ENCODE measurements around the gene ROPN1. TPM values are rescaled to one million over a fixed set of nuclear protein-coding genes. Genes with fewer than 3 reads are reported as not detected.
A peak's percentile ranks its signal among the peaks of the same experiment; 100 is the strongest.

ROPN1 gene
- polyA plus RNA-seq, 6 donors from 2014 or later, result not detected

DNA sequence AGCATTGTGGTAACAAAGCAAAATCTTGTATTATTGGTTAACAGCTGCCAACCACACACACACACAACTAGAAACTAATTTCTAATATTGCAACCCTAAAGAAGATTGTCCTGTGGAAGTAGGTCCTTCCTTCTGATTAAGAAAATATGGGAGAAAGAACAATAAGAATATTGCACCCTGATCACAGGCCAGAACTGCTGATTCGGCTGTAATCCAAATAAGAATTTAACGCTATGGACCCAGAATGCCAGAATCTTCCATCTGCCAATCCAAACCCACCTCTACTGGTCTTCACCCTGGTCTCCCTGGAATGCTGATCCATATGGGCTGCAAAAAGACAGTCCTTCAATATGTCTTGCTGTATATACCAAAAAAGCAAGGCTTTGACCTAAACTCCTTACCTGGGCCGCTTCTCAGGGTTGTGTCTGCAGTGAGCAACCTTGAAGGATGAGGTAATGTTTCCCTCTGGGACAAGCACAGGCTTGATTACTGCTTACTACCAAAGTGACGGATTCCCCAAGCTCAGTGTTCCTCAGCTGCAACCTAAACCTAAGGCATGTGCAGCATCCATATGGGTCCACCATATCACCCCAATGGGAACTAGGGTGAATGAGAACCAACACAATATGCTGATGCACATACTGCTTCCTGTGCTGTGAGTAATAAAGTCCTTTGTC is 38.9 kb downstream of the ROPN1 start:
- Mint-ChIP-seq H3K4me3 (no peak overlapping the region), H3K9me3 (no peaks in the 10 kb centered on the region), H3K4me1 (peaks cover 4 to 6% (median 5%) of the 10 kb centered on the region in 3 donors), H3K27ac (no peak overlapping the region), H3K27me3 (no peaks in the 10 kb centered on the region), H3K36me3 (peaks cover 5 to 7% of the 10 kb centered on the region in 2 donors)
- DNase-seq, result no peak
- no peak for ATAC-seq (ENCODE audit: low read depth in 2 of 2)

DNA sequence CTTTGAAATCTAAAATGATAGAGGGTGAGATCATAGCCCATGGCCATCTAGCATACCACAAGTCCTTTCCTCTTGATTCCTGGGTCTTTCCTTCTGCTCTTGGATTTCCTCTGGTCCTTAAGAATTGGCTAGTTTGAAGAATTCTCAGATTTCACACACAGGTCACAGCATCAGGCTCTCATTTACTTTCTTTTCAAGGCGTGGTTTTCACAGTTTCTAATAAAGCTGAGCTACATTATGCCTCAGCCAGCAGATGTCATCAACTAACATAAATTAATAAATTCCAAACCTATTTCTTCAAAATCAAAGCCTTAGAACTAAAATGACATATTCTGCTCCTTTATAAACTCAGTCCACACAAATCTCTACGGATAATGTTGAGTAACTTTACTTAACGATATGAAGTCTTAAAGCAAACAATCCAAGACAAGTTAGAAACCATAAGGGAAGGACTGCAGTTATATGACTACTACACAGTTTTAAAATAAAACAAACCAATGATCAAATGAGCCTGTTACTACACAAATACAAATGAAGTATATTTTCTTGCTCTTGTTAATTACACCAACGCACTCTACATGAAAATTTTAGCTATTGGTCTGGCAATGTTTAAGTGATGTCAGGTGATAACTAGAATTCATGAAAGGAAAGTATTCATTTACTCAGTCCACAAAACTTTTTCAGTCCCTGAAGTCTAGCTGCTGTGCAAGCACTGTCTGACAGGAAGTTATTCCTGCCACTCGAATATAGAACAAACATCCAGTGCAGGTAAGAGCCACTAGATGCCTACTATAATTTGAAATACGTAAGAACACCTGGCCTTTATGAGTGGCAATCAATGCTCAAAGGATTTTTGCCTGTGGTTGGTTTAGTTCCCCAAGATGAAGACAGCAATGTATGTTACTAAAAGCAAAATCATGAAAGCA is 40.1 kb downstream of the ROPN1 start:
- Mint-ChIP-seq H3K36me3 (peaks cover 7 to 8% of the 10 kb centered on the region in 2 donors), H3K4me3 (no peak overlapping the region), H3K27ac (no peak overlapping the region), H3K4me1 (peaks cover 4 to 6% (median 5%) of the 10 kb centered on the region in 3 donors), H3K27me3 (no peaks in the 10 kb centered on the region), H3K9me3 (no peaks in the 10 kb centered on the region)
- DNase-seq (no peak), ATAC-seq (ENCODE audit: low read depth in 2 of 2) (no peak)

DNA sequence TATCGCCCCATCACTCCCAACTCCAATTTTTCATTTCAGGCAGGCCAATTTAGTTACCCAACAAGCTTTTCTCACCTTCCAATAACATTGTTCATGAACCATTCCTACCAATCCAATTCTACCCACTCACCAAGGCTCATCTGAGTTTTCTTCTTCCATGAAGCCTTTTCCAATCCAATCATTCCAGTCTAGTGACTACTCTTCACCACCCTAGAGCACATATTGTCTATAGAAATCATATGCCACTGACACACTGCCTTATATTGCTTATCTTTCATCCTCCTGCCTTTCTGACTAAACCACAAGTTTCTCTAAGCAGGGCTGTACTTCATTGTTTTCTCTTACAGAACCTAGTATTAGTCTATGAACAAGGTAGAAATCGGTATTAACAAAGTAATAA is 42.3 kb downstream of the ROPN1 start:
- no peaks in the 10 kb centered on the region for H3K9me3 Mint-ChIP-seq
- no peak overlapping the region for H3K27ac Mint-ChIP-seq
- no peak for ATAC-seq (ENCODE audit: low read depth in 2 of 2)
- no peaks in the 10 kb centered on the region for H3K27me3 Mint-ChIP-seq
- peaks cover 4 to 6% (median 5%) of the 10 kb centered on the region in 3 donors for H3K4me1 Mint-ChIP-seq
- DNase-seq, result no peak
- peaks cover 9 to 15% of the 10 kb centered on the region in 2 donors for H3K36me3 Mint-ChIP-seq
- H3K4me3 Mint-ChIP-seq, result no peak overlapping the region

DNA sequence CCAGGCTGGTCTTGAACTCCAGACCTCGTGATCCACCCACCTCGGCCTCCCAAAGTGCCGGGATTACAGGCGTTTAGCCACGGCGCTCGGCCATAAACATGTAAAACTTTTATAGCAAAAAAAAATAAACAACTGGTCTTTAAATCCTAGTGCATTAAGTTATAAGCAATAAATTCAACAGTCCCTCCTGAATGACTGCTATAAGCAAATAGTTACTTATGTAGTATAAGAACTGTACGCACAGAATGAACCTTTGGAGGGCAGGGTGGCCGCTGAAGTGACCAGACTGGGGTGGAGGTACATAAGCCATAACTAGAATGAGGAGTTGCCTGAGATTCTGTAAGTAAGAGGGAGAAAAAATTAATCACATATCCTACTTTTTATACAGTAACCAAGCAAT is 43.5 kb downstream of the ROPN1 start:
- Mint-ChIP-seq H3K4me3 (no peak overlapping the region), H3K36me3 (peaks cover 20% of the 10 kb centered on the region in 2 donors), H3K4me1 (no peaks in the 10 kb centered on the region), H3K9me3 (no peaks in the 10 kb centered on the region), H3K27ac (peak overlapping the region in 1 of 6 donors; percentile 47), H3K27me3 (no peaks in the 10 kb centered on the region)
- ATAC-seq (ENCODE audit: low read depth in 2 of 2) (no peak), DNase-seq (no peak)

DNA sequence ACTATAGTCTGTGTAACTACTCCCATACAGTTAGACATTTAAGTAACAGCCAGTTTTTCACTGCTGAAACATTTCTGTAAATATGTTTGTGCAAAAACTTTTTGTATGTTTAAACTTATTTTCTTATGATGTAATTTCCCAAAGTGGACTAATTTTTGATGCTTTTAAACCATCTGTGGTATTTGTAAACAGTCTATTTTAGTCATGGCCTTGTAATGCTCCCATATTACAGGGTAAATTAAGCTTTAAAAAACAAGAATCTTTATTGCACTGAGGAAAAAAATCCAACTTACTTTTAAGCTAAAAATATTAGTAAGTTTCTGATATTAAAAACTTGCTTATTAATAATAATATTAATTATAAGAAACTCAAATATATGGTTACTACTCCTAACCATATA is 44.4 kb downstream of the ROPN1 start:
- no peak for DNase-seq
- no peak overlapping the region for H3K27ac Mint-ChIP-seq
- H3K9me3 Mint-ChIP-seq, result no peaks in the 10 kb centered on the region
- H3K4me1 Mint-ChIP-seq, result no peaks in the 10 kb centered on the region
- peaks cover 20 to 24% of the 10 kb centered on the region in 2 donors for H3K36me3 Mint-ChIP-seq
- H3K4me3 Mint-ChIP-seq, result no peak overlapping the region
- no peak for ATAC-seq (ENCODE audit: low read depth in 2 of 2)
- no peaks in the 10 kb centered on the region for H3K27me3 Mint-ChIP-seq

DNA sequence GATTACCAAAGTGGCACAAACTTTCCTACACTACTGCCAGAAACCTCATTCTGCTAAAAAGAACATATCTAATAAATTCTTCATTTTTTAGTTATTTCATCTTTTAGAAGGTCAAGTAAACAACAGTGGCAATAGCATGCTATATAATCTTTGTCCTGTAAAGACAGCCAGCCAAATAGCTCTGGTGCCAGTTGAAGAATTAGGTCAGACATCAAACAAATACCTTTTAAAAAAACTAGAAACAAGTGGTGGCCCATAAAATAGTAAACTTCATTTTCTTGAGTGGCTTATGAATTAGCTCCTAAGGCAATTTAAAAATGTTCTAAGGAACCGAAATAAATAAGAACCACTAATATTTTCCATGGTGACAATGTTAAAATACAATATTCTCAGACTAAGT is 50.4 kb downstream of the ROPN1 start:
- H3K27me3 Mint-ChIP-seq, result no peaks in the 10 kb centered on the region
- no peaks in the 10 kb centered on the region for H3K9me3 Mint-ChIP-seq
- no peak overlapping the region for H3K27ac Mint-ChIP-seq
- H3K4me1 Mint-ChIP-seq, result no peaks in the 10 kb centered on the region
- peaks cover 16 to 17% of the 10 kb centered on the region in 2 donors for H3K36me3 Mint-ChIP-seq
- no peak overlapping the region for H3K4me3 Mint-ChIP-seq
- no peak for DNase-seq
- ATAC-seq (ENCODE audit: low read depth in 2 of 2), result no peak

DNA sequence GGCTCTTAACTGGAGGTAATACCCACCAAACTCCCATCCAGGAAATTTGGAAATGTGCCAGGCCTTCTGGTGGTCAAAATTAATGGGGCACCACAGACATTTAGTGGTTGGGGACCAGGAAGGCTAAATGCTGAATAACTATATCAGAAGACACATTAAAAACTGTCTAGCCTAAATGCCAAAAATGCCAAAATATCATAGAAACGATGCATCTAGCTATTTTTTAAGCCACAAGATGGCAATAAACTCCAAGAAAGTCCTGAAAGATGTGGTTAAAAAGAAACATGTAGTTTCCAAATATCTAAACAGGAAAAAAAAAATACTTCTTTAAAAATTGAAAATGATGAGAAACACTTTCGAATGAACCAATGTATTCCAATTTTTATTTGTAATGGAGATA is 50.8 kb downstream of the ROPN1 start:
- DNase-seq (no peak), ATAC-seq (ENCODE audit: low read depth in 2 of 2) (no peak)
- Mint-ChIP-seq H3K27me3 (no peaks in the 10 kb centered on the region), H3K36me3 (peaks cover 15 to 16% of the 10 kb centered on the region in 2 donors), H3K27ac (no peak overlapping the region), H3K4me1 (no peaks in the 10 kb centered on the region), H3K9me3 (no peaks in the 10 kb centered on the region), H3K4me3 (no peak overlapping the region)

DNA sequence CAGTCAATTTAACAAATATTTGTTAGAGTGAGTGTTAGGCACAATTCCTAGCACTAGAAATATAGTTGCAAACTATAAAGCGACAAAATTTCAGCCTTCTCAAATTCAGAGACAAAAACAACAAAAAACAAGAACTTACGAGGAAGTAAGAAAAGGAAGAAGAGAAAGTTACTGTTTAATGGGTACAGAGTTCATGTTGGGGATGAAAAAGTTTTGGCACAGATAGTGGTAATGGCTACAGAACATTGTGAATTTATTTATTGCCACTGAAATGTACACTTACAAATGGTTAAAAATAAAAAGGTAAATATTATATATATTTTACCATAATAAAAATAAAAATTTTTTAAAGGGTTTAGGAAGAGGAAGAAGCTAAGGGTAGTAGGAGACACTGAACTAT is 52.2 kb downstream of the ROPN1 start:
- no peaks in the 10 kb centered on the region for H3K27me3 Mint-ChIP-seq
- H3K4me3 Mint-ChIP-seq, result no peak overlapping the region
- ATAC-seq (ENCODE audit: low read depth in 2 of 2) (no peak), DNase-seq (no peak)
- no peaks in the 10 kb centered on the region for H3K9me3 Mint-ChIP-seq
- H3K36me3 Mint-ChIP-seq, result peaks cover 13 to 16% of the 10 kb centered on the region in 2 donors
- H3K27ac Mint-ChIP-seq, result peak overlapping the region in 1 of 6 donors; percentile 10
- no peaks in the 10 kb centered on the region for H3K4me1 Mint-ChIP-seq

DNA sequence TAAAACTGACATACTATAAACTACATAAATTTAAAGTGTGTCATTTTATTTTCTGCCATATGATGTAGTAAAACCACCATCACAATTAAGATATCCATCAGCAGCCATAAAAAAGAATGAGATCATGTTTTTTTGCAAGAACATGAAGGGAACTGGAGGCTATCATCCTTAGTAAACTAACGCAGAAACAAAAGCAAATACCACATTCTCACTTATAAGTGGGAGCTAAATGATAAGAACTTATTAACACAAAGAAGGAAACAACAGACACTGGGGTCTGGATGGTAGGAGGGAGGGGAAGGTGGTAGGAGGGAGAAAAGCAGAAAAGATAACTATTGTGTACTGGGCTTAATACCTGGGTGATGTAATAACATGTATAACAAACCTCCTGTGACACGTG is 55.5 kb downstream of the ROPN1 start:
- no peaks in the 10 kb centered on the region for H3K27me3 Mint-ChIP-seq
- DNase-seq, result no peak
- no peaks in the 10 kb centered on the region for H3K4me1 Mint-ChIP-seq
- ATAC-seq (ENCODE audit: low read depth in 2 of 2), result no peak
- no peaks in the 10 kb centered on the region for H3K9me3 Mint-ChIP-seq
- H3K27ac Mint-ChIP-seq, result peak overlapping the region in 1 of 6 donors; percentile 10
- H3K36me3 Mint-ChIP-seq, result peaks cover 13 to 15% of the 10 kb centered on the region in 2 donors
- no peak overlapping the region for H3K4me3 Mint-ChIP-seq

DNA sequence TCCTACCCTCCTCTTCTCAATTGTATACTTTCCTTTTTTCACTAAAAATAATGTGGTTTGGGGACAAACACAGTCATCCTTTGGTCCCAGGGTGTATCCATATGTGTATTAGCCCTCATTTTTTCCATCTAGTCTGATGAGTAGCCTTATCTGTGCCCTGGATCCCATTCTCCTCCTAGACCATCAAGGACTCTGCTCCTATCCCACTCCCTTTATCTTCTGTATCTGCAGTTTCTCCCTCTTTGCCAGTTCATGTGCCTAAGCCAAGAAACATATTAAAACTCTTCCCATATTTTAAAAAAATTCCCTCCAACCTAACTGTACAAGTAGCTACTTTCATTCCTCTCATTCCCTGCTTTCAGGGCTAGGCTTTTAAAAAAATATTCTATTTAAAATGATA is 56.1 kb downstream of the ROPN1 start:
- Mint-ChIP-seq H3K9me3 (no peaks in the 10 kb centered on the region), H3K36me3 (peaks cover 12 to 17% of the 10 kb centered on the region in 2 donors), H3K4me3 (no peak overlapping the region)

DNA sequence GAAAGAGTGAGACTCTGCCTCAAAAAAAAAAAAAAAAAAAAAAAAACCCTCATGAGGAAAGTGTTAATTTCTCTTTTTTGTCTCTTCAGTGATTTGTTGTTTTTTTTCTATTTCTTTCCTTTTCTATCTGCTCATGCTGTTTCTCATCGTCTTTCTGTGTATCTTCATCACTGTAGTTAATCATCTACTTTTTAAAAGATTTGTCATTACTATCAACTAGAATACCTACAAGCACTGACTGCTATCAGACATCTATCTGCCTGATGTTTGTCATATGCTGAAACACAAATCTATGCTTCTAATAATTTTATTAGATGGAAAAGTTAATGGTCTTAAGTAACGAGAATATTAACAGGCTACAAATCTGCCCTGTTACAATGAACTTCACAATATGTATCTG is 57.7 kb downstream of the ROPN1 start:
- Mint-ChIP-seq H3K36me3 (peaks cover 10 to 17% of the 10 kb centered on the region in 2 donors), H3K4me1 (no peaks in the 10 kb centered on the region), H3K4me3 (no peak overlapping the region), H3K9me3 (no peaks in the 10 kb centered on the region), H3K27me3 (no peaks in the 10 kb centered on the region), H3K27ac (no peak overlapping the region)
- ATAC-seq (ENCODE audit: low read depth in 2 of 2) (no peak), DNase-seq (no peak)

More for the DNA sequence above, 56.1 kb downstream of the ROPN1 start:
- ATAC-seq (ENCODE audit: low read depth in 2 of 2), result no peak
- Mint-ChIP-seq H3K27ac (no peak overlapping the region), H3K27me3 (no peaks in the 10 kb centered on the region), H3K4me1 (no peaks in the 10 kb centered on the region)
- no peak for DNase-seq

DNA sequence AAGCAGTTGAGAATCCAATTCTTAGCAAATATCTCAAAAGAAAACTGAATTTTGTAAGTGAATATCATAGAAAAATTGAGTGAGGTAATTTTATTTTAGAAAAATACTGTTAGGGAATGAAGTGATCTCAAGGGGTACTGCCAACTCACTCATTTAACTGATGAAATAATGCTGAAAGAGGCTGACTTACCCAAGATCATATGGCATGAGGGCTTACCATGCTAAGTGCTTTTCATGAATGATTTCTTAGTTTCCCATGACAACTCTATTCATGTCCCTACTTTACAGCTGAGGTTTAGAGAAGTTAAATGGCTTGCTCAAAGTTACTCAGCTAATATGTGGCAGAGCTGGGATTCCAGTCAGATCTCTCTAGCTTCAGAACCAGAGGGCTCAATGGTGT is 61.5 kb downstream of the ROPN1 start:
- no peak for DNase-seq
- peaks cover 17 to 18% of the 10 kb centered on the region in 2 donors for H3K36me3 Mint-ChIP-seq
- no peaks in the 10 kb centered on the region for H3K27me3 Mint-ChIP-seq
- ATAC-seq (ENCODE audit: low read depth in 2 of 2), result no peak
- H3K9me3 Mint-ChIP-seq, result peaks cover 0 to 1% (median 0%) of the 10 kb centered on the region in 7 donors
- no peak overlapping the region for H3K4me3 Mint-ChIP-seq
- peak overlapping the region in 1 of 6 donors; percentile 38 for H3K27ac Mint-ChIP-seq
- H3K4me1 Mint-ChIP-seq, result no peaks in the 10 kb centered on the region

DNA sequence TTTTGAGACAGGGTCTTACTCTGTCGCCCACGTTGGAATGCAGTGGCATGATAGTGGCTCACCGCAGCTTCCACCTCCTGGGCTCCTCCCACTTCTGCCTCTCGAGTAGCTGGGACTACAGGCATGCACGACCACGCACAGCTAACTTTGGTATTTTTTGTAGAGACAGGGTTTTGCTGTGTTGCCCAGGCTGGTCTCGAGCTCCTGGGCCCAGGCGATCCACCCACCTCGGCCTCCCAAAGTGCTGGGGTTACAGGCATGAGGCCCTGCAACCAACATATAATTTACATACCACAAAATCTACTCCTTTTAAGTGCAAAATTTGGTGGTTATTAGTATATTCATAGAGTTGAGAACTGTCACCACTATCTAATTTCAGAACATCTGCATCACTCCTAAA is 62.6 kb downstream of the ROPN1 start:
- no peak for DNase-seq
- ATAC-seq (ENCODE audit: low read depth in 2 of 2), result no peak
- peak overlapping the region in 1 of 6 donors; percentile 73 for H3K27ac Mint-ChIP-seq
- H3K4me1 Mint-ChIP-seq, result no peaks in the 10 kb centered on the region
- H3K36me3 Mint-ChIP-seq, result peaks cover 17 to 26% of the 10 kb centered on the region in 2 donors
- no peak overlapping the region for H3K4me3 Mint-ChIP-seq
- peaks cover 0 to 9% (median 3%) of the 10 kb centered on the region in 7 donors for H3K9me3 Mint-ChIP-seq
- no peaks in the 10 kb centered on the region for H3K27me3 Mint-ChIP-seq

DNA sequence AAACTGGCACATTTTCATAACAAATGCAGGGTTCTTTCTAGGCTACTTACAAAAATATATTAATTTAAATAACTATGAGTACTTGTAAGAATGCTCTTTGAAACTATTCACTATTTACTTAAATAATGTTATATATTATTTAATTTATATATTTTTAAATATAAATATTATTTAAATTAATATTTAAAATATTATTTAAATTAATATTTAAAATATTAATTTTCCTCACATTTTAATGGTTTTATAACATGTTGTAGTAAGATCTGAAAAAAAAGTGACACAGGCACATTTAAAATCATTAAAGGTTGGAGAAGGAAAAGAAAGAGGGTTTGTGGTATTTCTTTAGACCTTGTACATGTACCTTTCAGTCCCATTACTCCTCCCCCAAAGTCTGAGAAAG is 65.5 kb downstream of the ROPN1 start:
- no peaks in the 10 kb centered on the region for H3K27me3 Mint-ChIP-seq

More for the DNA sequence above, 65.5 kb downstream of the ROPN1 start:
- H3K9me3 Mint-ChIP-seq, result peaks cover 9 to 32% (median 26%) of the 10 kb centered on the region in 7 donors
- ATAC-seq (ENCODE audit: low read depth in 2 of 2), result no peak
- DNase-seq, result no peak
- H3K36me3 Mint-ChIP-seq, result peaks cover 32 to 47% of the 10 kb centered on the region in 2 donors
- H3K27ac Mint-ChIP-seq, result no peak overlapping the region
- no peak overlapping the region for H3K4me3 Mint-ChIP-seq
- H3K4me1 Mint-ChIP-seq, result no peaks in the 10 kb centered on the region

Data from naive B cell (primary cell).